Neural cell (in vitro differentiated cells): ENCODE measurements around the gene FRMD4A.
"Not testable (repeated sequence)": the region's sequence is repeated elsewhere in the genome, so short reads cannot be mapped to it uniquely, and the experiment has no call there.

Experiments used
- EP300 ChIP-seq: fragments of 450-650 bp; conservative IDR thresholded peaks from 2 replicates; pipeline ENCODE4 v1.6.1; 2014; ENCODE audit warnings: antibody characterized with exemption, mild to moderate bottlenecking, moderate library complexity; ENCODE audit not compliant: poor library complexity, severe bottlenecking
- EZH2 ChIP-seq: fragments of 200-600, 300-800 bp; shearing (Covaris generic), sonication (generic); IDR thresholded peaks from 2 replicates; pipeline ENCODE4 v1.6.1; 2014; ENCODE audit warnings: antibody characterized with exemption, low read length, borderline replicate concordance, mild to moderate bottlenecking; ENCODE audit not compliant: insufficient read depth, poor library complexity, severe bottlenecking
- POLR2AphosphoS5 ChIP-seq: IDR thresholded peaks from 2 replicates; pipeline ENCODE4 v1.6.1; 2012
- RAD21 ChIP-seq: fragments of 450-650 bp; conservative IDR thresholded peaks from 2 replicates; pipeline ENCODE4 v1.6.1; 2014; ENCODE audit warnings: antibody characterized with exemption, mild to moderate bottlenecking, moderate library complexity
- REST ChIP-seq: IDR thresholded peaks from 2 replicates; pipeline ENCODE4 v1.6.1; 2012; ENCODE audit warnings: borderline replicate concordance
- SMC3 ChIP-seq: fragments of 450-650 bp; conservative IDR thresholded peaks from 2 replicates; pipeline ENCODE4 v1.6.1; 2014; ENCODE audit warnings: antibody characterized with exemption, mild to moderate bottlenecking, moderate library complexity; ENCODE audit not compliant: poor library complexity
- TAF1 ChIP-seq: IDR thresholded peaks from 2 replicates; pipeline ENCODE4 v1.6.1; 2012; ENCODE audit warnings: low read depth
- TF ChIP-seq, protein P1 (sequence below): fragments of 450-650 bp; IDR thresholded peaks from 2 replicates; pipeline ENCODE4 v1.5.1; 2014; ENCODE audit warnings: antibody characterized with exemption, mild to moderate bottlenecking, moderate library complexity; ENCODE audit not compliant: poor library complexity, severe bottlenecking

DNA sequence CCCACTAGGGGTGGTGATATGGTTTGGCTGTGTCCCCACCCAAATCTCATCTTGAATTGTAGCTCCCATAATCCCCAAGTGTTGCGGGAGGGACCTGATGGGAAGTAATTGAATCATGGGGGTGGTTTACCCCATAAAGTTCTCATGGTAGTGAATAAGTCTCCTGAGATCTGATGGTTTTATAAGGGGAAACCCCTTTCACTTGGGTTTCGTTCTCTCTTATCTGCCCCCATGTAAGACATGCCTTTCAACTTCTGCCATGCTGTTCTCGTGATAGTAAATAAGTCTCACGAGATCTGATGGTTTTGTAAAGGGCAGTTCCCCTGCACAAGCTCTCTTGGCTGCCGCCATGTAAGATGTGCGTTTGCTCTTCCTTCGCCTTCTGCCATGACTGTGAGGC lies 117.0 kb downstream of the FRMD4A start:
- TF ChIP-seq REST, SMC3, EZH2, RAD21, POLR2AphosphoS5, EP300, TAF1: not testable (repeated sequence)
- TF ChIP-seq, protein P1, sequence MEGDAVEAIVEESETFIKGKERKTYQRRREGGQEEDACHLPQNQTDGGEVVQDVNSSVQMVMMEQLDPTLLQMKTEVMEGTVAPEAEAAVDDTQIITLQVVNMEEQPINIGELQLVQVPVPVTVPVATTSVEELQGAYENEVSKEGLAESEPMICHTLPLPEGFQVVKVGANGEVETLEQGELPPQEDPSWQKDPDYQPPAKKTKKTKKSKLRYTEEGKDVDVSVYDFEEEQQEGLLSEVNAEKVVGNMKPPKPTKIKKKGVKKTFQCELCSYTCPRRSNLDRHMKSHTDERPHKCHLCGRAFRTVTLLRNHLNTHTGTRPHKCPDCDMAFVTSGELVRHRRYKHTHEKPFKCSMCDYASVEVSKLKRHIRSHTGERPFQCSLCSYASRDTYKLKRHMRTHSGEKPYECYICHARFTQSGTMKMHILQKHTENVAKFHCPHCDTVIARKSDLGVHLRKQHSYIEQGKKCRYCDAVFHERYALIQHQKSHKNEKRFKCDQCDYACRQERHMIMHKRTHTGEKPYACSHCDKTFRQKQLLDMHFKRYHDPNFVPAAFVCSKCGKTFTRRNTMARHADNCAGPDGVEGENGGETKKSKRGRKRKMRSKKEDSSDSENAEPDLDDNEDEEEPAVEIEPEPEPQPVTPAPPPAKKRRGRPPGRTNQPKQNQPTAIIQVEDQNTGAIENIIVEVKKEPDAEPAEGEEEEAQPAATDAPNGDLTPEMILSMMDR: not testable (repeated sequence)
